Measurements from ENCODE around the gene ZNF850. TPM values are rescaled to one million over a fixed set of nuclear protein-coding genes. Genes with fewer than 3 reads are reported as not detected.

Gene ZNF850
- total RNA-seq, 1 donor from 2014 or later: 16.7 TPM

DNA sequence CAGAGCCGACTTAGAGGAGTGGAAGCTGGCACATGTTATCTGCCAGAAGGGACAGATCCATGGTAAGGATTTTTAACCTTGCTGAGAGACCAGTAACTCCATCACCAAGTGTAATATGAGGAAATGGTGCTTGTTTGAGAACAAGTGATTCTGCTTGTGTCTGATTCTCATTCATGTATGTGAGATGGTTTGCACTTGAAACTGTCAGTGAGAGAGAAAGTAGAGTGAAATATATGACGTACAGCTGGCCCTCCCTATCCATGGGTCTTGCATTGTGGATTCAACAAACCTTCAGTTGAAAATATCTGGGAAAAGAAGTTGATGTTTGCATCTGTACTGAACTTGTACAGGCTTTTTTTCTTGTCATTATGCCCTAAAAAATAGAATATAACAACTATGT lies 104.0 kb downstream of the ZNF850 start:
- Mint-ChIP-seq H3K27ac (ENCODE audit: unreplicated experiment) (no peak overlapping the region), H3K27me3 (ENCODE audit: low read depth) (no peaks in the 10 kb centered on the region), H3K9me3 (peaks cover 30% of the 10 kb centered on the region), H3K36me3 (ENCODE audit: low read depth) (peaks cover 65% of the 10 kb centered on the region), H3K4me3 (peak overlapping the region; percentile 80), H3K4me1 (peaks cover 36% of the 10 kb centered on the region)
- TF ChIP-seq, protein P1, sequence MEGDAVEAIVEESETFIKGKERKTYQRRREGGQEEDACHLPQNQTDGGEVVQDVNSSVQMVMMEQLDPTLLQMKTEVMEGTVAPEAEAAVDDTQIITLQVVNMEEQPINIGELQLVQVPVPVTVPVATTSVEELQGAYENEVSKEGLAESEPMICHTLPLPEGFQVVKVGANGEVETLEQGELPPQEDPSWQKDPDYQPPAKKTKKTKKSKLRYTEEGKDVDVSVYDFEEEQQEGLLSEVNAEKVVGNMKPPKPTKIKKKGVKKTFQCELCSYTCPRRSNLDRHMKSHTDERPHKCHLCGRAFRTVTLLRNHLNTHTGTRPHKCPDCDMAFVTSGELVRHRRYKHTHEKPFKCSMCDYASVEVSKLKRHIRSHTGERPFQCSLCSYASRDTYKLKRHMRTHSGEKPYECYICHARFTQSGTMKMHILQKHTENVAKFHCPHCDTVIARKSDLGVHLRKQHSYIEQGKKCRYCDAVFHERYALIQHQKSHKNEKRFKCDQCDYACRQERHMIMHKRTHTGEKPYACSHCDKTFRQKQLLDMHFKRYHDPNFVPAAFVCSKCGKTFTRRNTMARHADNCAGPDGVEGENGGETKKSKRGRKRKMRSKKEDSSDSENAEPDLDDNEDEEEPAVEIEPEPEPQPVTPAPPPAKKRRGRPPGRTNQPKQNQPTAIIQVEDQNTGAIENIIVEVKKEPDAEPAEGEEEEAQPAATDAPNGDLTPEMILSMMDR (conservative IDR thresholded peaks at IDR 0.05): no peak
- DNase-seq (ENCODE audit: low read depth, low spot score): no peak

DNA sequence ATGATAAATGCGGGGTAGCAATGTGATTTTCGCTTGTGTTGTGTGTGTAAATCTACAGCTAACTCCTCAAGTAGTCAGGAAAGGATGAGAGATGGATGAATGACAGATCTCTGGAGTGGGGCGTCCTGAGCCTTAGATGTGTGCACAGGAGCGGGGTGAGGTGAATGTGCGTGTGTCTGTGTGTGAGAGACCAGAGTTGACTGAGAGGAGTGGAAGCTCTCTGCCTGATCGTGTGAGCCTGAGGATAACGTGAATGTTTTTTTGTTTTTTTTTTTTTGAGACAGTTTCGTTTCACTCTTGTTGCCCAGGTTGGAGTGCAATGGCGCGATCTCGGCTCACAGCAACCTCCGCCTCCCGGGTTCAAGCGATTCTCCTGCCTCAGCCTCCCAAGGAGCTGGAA lies 106.8 kb downstream of the ZNF850 start:
- Mint-ChIP-seq H3K27ac (ENCODE audit: unreplicated experiment) (no peak overlapping the region), H3K4me1 (peaks cover 36% of the 10 kb centered on the region), H3K27me3 (ENCODE audit: low read depth) (no peaks in the 10 kb centered on the region), H3K36me3 (ENCODE audit: low read depth) (peaks cover 60% of the 10 kb centered on the region), H3K9me3 (peaks cover 35% of the 10 kb centered on the region), H3K4me3 (peak overlapping the region; percentile 100)
- TF ChIP-seq, protein P1 (conservative IDR thresholded peaks at IDR 0.05): no peak
- DNase-seq (ENCODE audit: low read depth, low spot score): no peak

Other genes with a start within 250 kb of the ZNF850 start
- 32.1 and 46.4 TPM in 2 replicates for gene ZNF260, start 244.5 kb downstream of the ZNF850 start, total RNA-seq
- 19.7 and 19.9 TPM in 2 replicates for gene ZNF529, start 199.5 kb downstream of the ZNF850 start, total RNA-seq
- 22.1 and 24.7 TPM in 2 replicates for gene ZNF382, start 167.5 kb downstream of the ZNF850 start, total RNA-seq
- 7.7 and 10.2 TPM in 2 replicates for gene ZNF461, start 106.0 kb downstream of the ZNF850 start, total RNA-seq
- 8.6 and 10.3 TPM in 2 replicates for gene ZNF567, start 85.2 kb downstream of the ZNF850 start, total RNA-seq
- 11.3 and 12.5 TPM in 2 replicates for gene ZNF790, start 65.6 kb upstream of the ZNF850 start, total RNA-seq
- gene ZNF345, start 78.1 kb upstream of the ZNF850 start, total RNA-seq: 8.7 and 10.2 TPM in 2 replicates
- gene ZNF829, start 143.5 kb upstream of the ZNF850 start, total RNA-seq: 2.2 and 2.6 TPM in 2 replicates
- 5.9 and 6.1 TPM in 2 replicates for gene ZNF568, start 143.5 kb upstream of the ZNF850 start, total RNA-seq

Measured in neural crest cell (in vitro differentiated cells).